HG03108 (cell line): Measurements from ENCODE around the gene COX6B1.
"Not testable (repeated sequence)": the region's sequence is repeated elsewhere in the genome, so short reads cannot be mapped to it uniquely, and the experiment has no call there.

Source experiments
- ATAC-seq: cut with Tn5 transposase; IDR thresholded peaks from one replicate; pipeline ENCODE4 v1.9.1; 2021; ENCODE audit warnings: moderate library complexity; ENCODE audit not compliant: unreplicated experiment

COX6B1 gene

GRCh38 chr19:35665157-35665556 lies 17.0 kb downstream of the COX6B1 start:
- no peak for ATAC-seq

DNA sequence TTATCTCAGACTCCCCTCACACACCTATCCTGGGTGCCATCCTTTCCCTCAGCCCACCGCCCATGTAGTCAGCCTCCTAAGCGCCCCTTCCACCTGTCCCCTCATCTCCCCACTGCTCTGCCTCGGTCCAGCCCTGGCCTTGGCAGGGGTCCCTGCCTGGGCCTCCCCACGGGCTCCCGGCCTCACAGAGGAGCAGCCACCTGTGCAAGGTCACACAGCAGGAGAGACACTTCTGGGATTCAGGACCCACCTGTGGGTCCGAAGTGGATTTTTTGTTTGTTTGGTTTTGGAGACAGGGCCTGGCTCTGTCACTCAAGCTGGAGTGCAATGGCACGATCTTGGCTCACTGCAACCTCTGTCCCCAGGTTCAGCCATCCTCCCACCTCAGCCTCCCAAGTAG lies 17.5 kb downstream of the COX6B1 start:
- ATAC-seq, result no peak

DNA sequence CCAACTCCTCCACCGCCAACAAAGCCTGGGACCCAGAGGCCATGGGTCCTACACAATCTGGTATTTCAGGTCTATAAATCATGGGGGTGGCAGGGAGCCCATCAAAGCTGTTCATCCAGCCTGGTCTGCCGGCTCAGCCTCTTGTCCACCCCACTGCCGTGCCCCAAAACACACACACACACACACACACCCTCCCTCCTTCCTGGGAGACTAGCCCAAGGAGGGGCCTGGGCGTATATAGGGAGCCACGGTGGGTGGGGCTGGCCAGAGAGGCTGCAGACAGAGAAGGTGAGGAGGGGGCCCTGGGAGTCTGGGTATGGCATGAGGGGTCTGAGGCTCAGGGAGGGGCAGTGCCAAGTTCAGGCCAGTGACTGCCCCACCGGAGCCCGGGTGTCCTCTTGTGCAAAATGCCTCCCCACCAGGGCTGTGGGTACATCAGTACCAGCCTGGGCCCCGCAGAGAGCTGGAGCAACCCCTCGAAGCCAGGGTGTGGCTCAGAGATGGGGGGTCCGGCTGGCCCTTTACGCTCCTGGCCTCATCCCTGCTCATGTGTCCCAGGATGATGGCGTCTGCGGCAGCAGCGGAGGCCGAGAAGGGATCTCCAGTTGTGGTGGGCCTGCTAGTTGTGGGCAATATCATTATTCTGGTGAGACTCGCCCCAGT lies 18.3 kb downstream of the COX6B1 start, which contains the start of gene UPK1A:
Gene UPK1A (plus strand): TSS at position 267 of the 663 bp plus-strand sequence. CDS start 296 bp downstream, at position 563.
- no peak for ATAC-seq

DNA sequence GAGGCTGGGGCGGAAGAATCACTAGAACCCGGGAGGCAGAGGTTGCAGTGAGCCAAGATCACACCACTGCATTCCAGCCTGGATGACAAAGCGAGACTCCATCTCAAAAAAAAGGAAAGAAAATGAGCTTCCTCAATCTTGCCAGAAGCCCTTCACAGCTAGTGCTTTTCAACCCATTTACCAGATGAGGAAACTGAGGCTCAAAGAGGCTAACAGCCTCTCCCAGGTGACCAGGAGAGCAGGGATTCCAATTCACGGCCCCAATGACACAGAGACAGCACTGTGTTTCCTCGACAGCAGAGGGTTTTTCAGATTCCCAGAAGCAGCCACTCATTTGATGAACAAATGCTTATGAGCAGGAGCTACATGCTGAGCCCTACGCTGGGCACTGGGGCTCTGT lies 21.4 kb downstream of the COX6B1 start:
- no peak for ATAC-seq

DNA sequence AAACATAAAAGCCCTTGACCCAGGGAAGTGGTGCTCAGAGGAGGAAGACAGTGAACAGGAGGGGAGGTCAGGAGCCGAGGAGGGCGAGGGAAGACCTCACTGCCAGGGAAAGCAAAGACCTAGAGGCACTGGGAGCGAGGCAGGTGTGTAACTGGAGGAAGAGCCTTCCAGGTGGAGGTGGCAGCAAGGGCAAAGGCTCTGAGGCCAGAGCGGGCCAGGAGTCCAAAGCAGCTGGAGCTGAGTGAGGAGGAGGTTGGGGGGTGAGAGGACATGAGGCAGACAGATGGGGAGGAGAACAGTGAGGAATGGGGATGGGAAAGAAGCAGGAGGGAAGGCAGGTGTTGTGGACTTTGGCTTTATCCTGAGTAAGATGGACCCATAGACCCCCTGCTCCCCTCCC lies 21.9 kb downstream of the COX6B1 start:
- ATAC-seq, result no peak

DNA sequence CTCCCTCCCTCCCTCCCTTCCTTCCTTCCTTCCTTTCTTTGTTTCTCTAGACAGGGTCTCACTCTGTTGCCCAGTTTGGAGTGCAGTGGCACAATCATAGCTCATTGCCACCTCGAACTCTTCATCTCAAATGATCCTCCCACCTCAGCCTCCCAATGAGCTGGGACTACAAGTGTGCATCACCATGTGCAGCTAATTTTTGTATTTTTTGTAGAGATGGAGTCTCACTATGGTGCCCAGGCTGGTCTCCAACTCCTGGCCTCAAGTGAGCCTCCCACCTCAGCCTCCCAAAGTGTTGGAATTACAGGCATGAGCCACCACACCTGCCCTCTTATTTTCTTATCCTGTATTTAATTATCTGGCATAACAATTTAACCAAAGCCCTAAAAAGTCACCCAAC lies 22.6 kb downstream of the COX6B1 start:
- ATAC-seq, result no peak

DNA sequence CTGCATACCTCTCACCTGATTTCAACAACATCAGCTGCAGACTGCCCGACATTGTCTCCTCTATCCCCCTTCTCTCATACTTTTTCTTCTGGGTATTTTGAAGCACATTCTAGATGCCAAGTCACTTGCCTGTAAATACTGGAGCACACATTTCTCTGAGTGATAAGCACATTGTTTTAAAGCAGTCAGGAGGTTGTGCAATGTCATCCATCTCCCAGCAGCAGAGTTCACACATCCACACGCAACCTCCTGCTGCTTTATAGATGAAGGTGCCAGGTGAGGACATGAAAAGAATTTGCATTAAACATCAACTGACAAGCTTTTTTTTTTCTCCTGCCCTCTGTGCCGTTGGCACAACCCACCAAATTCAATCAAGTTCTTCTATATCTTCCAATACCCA lies 23.7 kb downstream of the COX6B1 start:
- no peak for ATAC-seq

GRCh38 chr19:35673121-35673804 lies 25.1 kb downstream of the COX6B1 start:
- no peak for ATAC-seq

DNA sequence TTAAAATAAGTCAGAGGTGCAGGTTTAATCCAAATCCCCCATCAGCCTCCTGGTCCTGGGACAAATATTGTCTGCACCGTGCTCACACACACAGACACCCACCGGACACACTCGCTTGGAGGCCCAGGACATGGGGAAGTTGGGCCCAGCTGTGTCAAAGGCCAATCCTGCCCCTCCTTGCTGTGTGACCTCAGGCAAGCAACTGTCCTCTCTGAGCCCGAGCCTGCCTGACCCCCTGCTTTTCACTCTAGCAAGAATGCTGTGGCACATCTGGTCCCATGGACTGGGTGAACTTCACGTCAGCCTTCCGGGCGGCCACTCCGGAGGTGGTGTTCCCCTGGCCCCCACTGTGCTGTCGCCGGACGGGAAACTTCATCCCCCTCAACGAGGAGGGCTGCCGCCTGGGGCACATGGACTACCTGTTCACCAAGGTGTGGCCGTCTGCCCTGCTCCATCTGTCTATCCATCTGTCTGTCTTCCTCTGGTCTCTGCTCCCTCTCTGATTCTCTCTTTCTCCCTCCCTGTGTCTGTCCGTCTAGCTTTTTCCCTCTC lies 27.5 kb downstream of the COX6B1 start:
- ATAC-seq, result no peak

GRCh38 chr19:35689836-35690235 lies 41.7 kb downstream of the COX6B1 start:
- no peak for ATAC-seq

DNA sequence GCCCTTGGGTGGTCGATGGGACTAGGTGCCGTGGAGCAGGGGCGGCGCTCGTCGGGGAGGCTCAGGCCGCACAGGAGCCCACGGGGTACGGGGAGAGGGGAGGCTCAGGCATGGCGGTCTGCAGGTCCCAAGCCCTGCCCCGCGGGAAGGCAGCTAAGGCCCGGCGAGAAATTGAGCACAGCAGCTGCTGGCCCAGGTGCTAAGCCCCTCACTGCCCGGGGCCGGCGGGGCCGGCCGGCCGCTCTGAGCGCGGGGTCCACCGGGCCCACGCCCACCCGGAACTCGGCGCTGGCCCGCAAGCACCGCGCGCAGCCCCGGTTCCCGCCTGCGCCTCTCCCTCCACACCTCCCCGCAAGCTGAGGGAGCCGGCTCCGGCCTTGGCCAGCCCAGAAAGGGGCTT lies 43.0 kb downstream of the COX6B1 start:
- not testable (repeated sequence) for ATAC-seq

- no peak for ATAC-seq
These were observed 43.9 kb downstream of the COX6B1 start for GRCh38 chr19:35692010-35692409.

DNA sequence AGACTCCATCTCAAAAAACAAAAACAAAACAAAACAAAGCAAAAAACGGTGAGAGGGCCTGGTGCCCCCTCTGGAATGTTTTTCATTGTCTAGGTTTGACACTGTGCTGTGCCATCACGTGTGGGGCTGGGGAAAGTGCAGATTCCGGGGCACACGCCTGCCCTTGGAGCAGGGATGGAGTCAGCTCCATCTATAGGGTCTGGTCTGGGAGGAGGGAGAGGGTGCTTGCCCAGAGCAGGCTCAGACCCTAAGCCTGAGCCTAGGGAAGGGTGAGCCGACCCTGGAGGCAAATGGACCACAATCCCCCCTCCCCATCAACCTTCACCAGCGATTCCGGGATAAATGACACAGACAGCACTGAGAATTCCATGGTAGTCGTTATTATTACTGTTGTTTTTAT lies 45.3 kb downstream of the COX6B1 start:
- no peak for ATAC-seq

GRCh38 chr19:35693835-35694599 lies 45.9 kb downstream of the COX6B1 start:
- ATAC-seq, result peak; percentile 62

- no peak for ATAC-seq
These were observed 47.8 kb downstream of the COX6B1 start for GRCh38 chr19:35695895-35696422.

DNA sequence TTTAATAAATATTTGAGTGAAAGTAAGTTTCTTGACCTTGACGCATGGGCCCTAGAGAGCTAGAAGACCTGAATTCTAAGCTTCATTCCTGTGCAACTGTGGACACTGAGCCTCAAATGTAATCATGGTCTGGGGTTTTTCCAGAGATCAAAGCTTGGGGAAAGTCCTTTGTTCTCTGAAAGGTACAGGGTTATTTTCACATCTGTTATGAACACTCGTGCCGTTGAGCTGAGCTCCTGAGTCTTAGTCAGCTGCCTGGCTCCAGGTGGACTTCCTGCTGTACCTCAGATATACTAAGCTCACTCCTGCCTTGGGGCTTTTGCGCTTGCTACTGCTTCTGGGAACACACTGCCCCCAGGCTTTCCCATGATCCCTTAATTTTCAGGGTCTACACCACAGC lies 48.7 kb downstream of the COX6B1 start:
- ATAC-seq, result peak; percentile 30

DNA sequence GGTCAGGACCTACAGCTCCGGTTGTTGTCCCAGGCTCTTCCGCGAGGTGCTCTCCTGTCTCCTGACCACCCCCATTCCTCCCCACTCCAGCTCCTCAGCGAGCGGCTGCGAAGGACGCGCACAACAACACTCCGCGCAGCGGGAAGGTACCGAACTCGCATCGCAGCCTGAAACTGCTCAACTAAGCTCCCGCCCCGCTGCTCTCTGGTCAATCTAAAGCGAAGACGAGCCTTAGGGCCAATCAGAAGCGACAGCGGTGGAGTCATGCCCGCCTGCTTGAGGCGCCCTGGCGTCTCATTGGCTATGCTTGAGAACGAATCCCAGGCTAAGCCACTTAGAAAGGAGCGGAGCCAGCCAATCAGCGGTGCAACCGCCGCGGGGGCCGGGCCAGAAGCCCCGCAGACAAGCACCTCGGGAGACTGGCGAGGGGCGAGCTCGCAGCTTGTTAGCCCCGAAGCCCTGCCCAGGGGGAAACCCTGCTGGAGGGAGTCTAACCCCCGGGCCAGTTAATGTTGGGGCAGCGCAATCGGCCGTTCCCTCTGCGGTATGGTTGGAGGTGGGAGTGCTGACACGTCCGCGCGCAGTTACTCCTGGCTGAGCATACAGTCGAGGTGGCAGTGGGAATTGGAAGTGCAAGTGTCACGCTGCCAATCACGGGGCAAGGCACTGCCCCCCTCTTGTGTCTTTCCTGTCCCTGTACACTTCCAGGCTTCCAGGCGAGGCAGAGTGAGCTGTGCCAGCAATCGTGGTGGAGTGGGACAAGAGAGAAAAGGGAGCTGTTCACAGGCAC lies 54.3 kb downstream of the COX6B1 start:
- peak; percentile 96 for ATAC-seq

DNA sequence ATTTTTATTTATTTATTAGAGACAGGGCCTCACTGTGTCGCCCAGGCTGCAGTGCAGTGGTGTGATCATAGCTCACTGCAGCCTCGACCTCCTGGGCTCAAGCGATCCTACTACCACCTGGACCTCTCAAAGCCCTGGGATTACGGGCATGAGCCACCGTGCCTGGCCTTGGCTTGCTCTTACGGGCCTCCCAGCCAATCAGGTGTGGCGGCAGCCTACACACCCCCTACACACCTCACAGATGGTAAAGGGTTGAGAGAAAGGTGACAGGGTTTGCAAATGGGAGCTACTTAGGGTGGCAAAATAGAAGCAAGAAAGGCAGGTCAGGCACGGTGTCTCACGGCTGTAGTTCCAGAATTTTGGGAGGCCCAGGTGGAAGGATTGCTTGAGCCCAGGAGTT lies 55.2 kb downstream of the COX6B1 start:
- no peak for ATAC-seq

- no peak for ATAC-seq
These were observed 56.1 kb downstream of the COX6B1 start, which contains the start of gene ZBTB32 for GRCh38 chr19:35704218-35704617. Gene ZBTB32 (plus strand): TSS chr19:35704558. CDS start chr19:35714627, 10,069 bp downstream.
